ENCODE measurements around the gene IGFLR1.

The IGFLR1 gene

GRCh38 chr19:35755550-35756376 is 13.5 kb upstream of the IGFLR1 start:
- DNase-seq = peak; percentile 28

GRCh38 chr19:35755131-35755549 is 12.9 kb upstream of the IGFLR1 start:
- no peak for DNase-seq

- no peak for DNase-seq
Observed at GRCh38 chr19:35754370-35755130, 12.3 kb upstream of the IGFLR1 start.

GRCh38 chr19:35753634-35754369 is 11.6 kb upstream of the IGFLR1 start:
- no peak for DNase-seq

GRCh38 chr19:35752746-35753350 is 10.6 kb upstream of the IGFLR1 start:
- DNase-seq = no peak

- DNase-seq = no peak
Observed at GRCh38 chr19:35751839-35752745, 9.8 kb upstream of the IGFLR1 start.

GRCh38 chr19:35750167-35750566 is 7.9 kb upstream of the IGFLR1 start:
- DNase-seq = no peak

- DNase-seq = peak; percentile 99
Observed at GRCh38 chr19:35748106-35749020, 6.1 kb upstream of the IGFLR1 start, which contains the start of gene LIN37. Gene LIN37, plus strand, starts transcription at chr19:35748576. Its CDS starts 149 bp downstream, at chr19:35748725.

GRCh38 chr19:35746531-35746930 is 4.3 kb upstream of the IGFLR1 start:
- no peak for DNase-seq

GRCh38 chr19:35746087-35746462 is 3.8 kb upstream of the IGFLR1 start:
- no peak for DNase-seq

- DNase-seq = peak; percentile 99
Observed at GRCh38 chr19:35745328-35746086, 3.3 kb upstream of the IGFLR1 start, which contains the start of the genes PSENEN and U2AF1L4. Gene PSENEN, plus strand, starts transcription at chr19:35745651. Its CDS starts 280 bp downstream, at chr19:35745931. Gene U2AF1L4, minus strand, starts transcription at chr19:35745418. Its CDS starts 27 bp downstream, at chr19:35745391.

- DNase-seq = peak; percentile 98
Observed at GRCh38 chr19:35744430-35745327, 2.4 kb upstream of the IGFLR1 start.

GRCh38 chr19:35743640-35744429 is 1.6 kb upstream of the IGFLR1 start:
- DNase-seq = no peak

GRCh38 chr19:35741203-35741515 is 1.1 kb downstream of the IGFLR1 start:
- DNase-seq = no peak

- DNase-seq = peak; percentile 99
Observed at GRCh38 chr19:35740423-35741202, 1.6 kb downstream of the IGFLR1 start.

GRCh38 chr19:35740108-35740422 is 2.2 kb downstream of the IGFLR1 start:
- DNase-seq = no peak
